GM06990 (cell line): ENCODE data around the gene CRABP2.

ENCODE experiments used
- DNase-seq: peaks from one replicate; pipeline ENCODE4 v3.0.0-alpha.2; 2011; ENCODE audit not compliant: insufficient read length; ENCODE audit errors: extremely low read depth
- H3K27me3 ChIP-seq: replicated peaks from 2 replicates; pipeline ENCODE4 v1.6.0; 2011; ENCODE audit warnings: low read length; ENCODE audit not compliant: control insufficient read depth, insufficient read depth
- H3K36me3 ChIP-seq: 2 replicates; pipeline ENCODE4 v1.5.1; 2011; ENCODE audit warnings: low read length; ENCODE audit not compliant: control insufficient read depth, insufficient read depth
- H3K4me3 ChIP-seq: replicated peaks from 2 replicates; pipeline ENCODE4 v1.5.1; 2011; ENCODE audit warnings: low read depth, mild to moderate bottlenecking, control low read depth, low read length
- CTCF ChIP-seq: IDR thresholded peaks from 2 replicates; pipeline ENCODE4 v1.5.1; 2011; ENCODE audit warnings: low read length, control low read depth, mild to moderate bottlenecking, inconsistent platforms; ENCODE audit not compliant: insufficient read depth, poor library complexity, severe bottlenecking

CRABP2 gene

GRCh38 chr1:156681196-156681960 is 24.0 kb downstream of the CRABP2 start:
- H3K27me3 ChIP-seq, result peaks cover 5% of the 10 kb centered on the region
- DNase-seq, result no peak
- no peak for TF ChIP-seq CTCF

GRCh38 chr1:156680056-156680455 is 25.3 kb downstream of the CRABP2 start:
- no peaks in the 10 kb centered on the region for H3K36me3 ChIP-seq
- TF ChIP-seq CTCF, result no peak
- no peak overlapping the region for H3K4me3 ChIP-seq
- peaks cover 5% of the 10 kb centered on the region for H3K27me3 ChIP-seq
- DNase-seq, result no peak

More at GRCh38 chr1:156681196-156681960, 24.0 kb downstream of the CRABP2 start:
- Histone ChIP-seq H3K36me3 (no peaks in the 10 kb centered on the region), H3K4me3 (no peak overlapping the region)

- Histone ChIP-seq H3K27me3 (peaks cover 3% of the 10 kb centered on the region), H3K4me3 (no peak overlapping the region), H3K36me3 (no peaks in the 10 kb centered on the region)
- peak; percentile 83 for TF ChIP-seq CTCF
- DNase-seq, result peak; percentile 56
These were observed 27.5 kb downstream of the CRABP2 start for GRCh38 chr1:156677616-156678596.

GRCh38 chr1:156676820-156677615 is 28.4 kb downstream of the CRABP2 start, which contains the start of gene NES:
Gene NES, minus strand, starts transcription at chr1:156677407. Its CDS starts 143 bp downstream, at chr1:156677264.
- Histone ChIP-seq H3K4me3 (no peak within 1 kb of the TSS), H3K27me3 (peaks cover 1% of the 10 kb centered on the region), H3K36me3 (no peaks in the 10 kb centered on the region)
- no peak for DNase-seq
- TF ChIP-seq CTCF, result no peak

DNA sequence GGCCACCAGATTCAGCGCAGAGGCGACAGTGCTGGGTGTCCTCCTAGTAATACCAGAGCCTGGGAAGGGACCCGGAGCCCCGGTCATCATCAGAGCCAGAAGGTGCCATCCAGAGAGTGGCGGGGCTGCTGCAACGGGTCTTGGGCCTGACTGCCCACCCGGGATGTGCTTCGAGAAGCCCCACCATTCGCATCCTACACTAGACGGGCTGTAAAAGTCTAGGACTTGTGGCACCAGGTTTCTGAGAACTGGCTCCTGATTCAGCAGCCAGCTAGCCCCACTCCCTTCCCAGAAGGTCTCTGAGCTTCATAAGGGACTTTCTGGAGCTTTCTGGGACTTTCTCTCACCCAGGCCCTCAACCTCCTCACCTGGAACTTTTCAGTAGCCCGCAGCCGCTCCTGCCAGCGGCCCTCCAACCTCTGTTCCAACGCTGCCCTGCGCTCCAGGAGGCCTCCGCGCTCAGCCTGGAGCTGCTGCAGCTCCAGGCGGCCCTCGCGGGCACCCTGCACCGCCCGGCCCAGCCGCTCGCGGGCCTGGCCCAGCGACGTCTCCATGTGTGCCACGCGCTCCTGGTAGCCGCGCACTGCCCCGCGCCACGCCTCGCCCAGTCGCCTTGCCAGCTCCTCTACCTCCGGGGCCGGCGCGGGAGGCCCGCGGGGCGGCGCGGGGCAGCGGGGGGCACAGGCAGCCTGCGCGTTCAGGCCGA is 29.1 kb downstream of the CRABP2 start:
- Histone ChIP-seq H3K27me3 (peaks cover 1% of the 10 kb centered on the region), H3K36me3 (no peaks in the 10 kb centered on the region), H3K4me3 (no peak overlapping the region)
- TF ChIP-seq CTCF, result no peak
- DNase-seq, result no peak
